Measurements from ENCODE around the gene SPOCD1.

SPOCD1 gene

DNA sequence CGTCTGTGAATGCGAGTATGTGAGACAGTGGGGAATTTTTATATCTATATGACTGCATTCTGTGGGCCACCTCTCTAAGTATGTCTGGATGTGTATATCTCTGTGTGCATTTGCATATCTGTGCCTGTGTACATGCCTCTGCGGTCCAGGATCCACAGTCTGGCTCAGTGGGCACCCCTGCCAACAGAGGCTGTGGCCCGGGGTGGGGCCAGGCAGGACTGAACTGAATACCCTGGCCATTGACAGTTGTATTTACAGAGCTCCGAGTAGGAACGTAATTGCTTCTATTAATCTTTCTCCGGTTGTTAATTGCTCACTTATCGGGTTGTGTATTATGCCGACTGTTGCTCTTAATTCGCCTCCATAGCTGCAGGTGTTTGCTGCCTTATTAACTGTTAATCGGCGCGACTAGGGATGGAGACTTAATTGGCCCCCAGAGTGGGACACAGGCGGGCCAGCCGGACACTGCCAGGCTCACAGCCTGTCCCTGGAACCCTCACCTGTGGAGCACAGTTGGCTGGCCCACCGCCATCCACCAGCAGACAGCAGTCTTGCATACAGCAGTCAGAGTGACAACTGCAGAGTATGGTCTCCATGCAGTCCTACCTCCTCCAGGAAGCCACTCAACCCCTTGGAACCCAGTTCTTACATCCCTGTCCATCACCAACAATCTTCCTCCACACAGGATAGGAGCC, 29.3 kb downstream of the SPOCD1 start:
- DNase-seq, result no peak

DNA sequence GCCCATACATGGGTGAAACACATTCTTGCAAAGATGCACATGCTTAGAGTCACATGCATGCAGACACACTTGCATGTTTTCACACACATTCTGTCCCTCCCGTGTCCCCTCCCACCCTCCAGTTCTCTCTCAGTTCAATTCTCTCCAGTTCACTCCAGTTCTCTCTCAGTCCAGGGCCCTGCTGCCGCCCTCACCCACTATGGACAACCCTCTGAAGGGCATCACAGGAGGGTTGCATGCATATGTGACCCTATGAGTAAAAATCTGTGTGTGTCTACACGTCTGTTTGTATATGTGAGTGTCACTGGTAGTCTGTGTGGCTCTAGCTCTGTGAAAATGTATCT, 29.9 kb downstream of the SPOCD1 start:
- DNase-seq, result no peak

DNA sequence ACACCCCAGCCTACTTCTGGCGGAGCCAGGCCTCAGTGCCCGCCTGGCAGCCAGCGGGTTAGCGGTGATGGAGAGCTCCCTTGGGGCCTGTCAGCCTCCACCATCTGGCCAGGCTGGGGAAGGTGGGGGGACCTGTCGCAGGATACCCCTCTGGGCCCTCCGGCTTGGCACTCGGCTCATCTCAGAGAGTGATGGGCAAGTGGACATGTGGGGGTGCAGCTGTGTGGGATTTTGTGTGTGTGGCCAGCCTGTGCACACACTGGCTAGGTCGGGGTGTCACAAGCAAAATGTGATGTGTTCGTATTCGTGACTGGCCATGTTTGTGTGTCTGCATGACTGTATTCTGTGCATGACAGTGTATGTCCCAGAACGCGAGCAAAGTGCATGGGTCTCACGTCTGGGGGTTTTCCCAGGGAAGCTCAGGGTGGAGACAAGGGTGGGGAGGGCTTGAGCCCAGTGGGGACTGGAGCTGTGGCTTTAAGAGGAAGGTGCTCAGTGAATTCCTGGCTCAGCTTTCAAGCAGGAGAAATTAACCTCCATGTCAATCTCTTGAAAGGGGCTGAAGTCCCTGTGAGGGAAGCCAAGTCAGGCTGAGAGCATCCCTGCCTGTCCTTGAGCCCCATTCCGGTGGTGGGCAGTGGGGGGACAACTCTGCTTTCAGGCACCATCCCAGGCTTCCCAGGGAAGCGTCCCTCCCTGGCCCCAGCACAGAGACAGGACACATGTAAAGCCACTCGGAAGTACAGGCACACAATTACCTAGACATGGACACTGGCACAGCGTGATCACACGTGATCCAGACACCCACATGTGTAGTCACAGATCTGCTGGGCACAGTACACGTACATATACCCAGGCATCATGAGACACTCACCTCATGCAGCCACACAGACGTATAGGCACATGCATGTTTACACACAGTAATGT, 30.5 kb downstream of the SPOCD1 start:
- no peak for DNase-seq

DNA sequence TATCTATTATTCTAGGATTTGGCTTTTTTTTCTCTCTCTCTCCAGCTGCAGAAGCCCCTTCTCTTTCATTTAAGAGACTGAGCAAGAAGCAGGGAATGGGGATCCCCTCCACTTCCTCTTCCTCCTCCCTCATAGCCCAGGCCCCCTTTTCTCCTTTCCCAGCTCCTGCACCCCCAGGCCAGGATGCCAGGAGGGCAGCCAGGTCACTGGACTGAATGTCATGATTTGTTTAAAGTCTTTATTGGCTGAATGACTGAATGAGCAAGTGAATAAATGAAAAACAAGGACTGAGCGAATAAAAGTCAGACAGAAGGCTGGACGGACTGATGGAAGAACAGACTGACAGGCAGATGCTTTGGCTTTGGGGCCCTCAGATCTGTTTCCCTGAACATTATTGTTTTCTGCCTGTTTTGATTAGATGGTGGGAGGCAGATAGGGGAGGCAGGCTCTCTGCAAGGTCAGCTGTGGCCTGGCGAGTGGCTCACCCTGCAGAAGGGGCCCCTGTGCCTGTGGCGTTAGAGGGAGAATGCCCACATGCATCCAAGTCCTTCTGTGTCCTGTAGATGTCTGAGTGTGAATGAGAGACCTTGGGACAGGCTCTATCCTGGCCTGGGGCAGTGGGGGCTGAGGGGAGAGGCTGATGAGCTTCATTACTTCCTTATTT, 31.3 kb downstream of the SPOCD1 start:
- no peak for DNase-seq

DNA sequence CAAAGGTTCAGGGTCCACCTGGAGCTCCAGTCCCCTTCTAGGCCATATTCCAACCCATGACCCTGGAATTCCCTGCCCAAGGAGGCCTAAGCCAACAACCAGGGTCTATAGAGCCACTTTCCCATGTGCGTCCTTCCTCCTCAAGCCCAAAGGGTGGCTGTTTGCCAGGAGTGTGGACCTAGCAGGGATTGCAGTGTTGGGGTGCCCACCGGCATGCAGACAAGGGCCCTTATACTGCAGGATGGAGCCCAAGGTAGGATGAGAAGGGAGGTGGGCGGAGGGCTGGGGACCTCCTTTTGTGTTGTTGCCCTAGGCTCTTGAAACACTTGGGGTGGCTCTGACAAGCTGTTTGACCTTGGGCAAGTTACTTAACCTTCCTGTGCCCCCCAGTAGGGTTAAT, 32.0 kb downstream of the SPOCD1 start:
- no peak for DNase-seq

DNA sequence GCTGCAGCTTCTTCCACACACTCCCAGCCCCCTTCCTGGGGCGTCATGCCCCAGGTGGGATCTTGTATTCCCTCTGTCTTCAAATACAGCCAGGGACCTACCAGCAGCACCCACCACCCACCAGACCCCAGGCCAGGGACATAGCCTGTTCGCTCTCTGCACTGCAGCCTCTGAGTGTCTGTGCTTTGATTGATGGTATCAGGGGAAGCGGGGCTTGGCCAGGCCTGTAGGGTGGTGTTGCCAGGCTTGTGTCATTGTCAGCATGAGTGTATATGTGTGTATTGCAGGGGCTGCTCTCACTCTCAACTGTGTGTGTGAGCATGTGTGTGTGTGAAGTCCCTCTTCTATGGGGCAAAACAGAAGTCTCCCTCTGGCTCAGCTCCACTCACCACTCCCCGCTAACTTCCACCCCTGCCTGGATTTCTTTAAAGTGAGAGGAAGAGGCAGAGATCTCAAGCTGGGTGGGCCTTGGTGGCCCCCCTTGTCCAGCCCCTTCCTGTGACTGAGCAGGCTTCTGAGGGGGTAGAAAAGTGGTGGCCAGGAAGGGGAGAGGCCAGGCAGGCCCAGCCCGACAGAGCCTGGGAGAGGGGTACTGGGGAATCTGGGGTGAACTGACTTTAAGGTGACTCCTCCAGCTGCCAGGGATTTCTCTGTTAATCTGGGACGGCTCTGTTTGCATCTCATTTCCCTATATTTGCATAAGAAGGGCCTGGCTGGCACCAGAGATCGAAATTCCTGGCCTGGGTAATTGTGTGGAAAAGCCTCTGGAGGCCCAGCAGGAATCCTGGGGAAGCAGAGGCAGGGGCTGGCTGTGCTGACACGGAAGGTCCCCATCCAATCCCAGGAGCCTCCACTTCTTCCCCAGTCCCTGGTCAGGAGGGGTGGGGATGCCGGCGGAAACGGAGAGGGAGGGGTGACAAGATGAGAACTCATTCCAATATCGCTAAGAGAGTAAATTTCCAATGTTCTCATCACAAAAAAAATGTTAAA, 33.1 kb downstream of the SPOCD1 start:
- DNase-seq, result no peak

DNA sequence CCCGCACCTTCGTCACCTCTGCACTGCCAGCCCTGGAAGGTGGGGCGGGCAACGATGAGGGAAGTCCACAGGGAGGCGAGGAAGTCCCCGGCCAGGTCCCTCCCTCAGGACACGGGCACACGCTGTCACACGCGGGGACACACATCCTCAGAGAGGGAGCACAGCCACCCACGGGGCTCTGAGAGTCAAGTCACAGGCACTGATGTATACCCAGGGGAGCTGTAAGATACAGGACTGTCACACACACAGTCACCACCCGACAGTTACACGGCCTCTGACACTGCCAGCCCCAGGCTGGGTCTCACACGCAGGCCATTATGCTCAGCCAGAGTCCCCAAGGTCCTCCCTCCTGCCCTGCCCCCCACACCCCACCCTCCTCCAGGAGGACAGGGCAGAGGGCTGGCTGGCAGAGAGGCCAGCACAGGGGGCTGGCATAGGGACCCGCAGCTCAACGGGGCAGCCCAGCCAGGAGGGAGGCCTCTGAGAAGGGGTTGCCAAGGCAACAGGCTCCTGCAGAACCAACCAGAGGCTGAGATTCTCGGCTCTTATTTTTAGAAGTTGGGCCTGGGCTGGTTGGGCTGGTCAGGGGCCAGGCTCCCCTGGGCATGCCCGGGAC, 34.0 kb downstream of the SPOCD1 start:
- peak; percentile 76 for DNase-seq

DNA sequence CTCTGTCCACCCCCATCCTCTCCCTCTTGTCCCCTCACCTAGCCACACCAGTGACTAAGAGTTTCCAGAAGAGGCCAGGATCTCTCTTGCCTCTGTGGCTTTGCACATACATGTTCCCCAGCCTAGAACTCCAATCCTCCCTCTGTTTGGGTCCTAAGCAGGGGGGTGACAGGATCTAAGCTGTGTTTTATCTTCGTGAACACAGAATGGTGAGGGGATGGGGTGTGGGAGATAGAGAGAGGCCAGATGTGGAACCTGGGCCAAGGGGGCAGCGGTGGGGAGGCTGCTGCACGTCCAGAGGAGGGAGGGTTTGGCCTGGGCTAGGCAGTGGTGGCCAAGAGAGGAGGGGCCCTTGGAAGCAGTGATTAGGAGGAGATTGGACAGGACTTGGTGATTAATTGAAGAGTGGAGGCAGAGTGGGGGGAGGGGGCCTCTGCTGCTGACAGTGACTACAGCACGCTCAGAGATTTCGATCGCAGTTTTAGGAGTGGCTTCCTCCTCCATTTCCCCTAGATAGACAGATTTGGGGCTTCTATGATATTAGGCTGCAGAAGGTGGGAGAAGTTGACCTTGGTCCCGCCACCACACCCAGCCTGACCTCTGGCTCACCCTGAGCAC, 34.6 kb downstream of the SPOCD1 start:
- peak; percentile 54 for DNase-seq

DNA sequence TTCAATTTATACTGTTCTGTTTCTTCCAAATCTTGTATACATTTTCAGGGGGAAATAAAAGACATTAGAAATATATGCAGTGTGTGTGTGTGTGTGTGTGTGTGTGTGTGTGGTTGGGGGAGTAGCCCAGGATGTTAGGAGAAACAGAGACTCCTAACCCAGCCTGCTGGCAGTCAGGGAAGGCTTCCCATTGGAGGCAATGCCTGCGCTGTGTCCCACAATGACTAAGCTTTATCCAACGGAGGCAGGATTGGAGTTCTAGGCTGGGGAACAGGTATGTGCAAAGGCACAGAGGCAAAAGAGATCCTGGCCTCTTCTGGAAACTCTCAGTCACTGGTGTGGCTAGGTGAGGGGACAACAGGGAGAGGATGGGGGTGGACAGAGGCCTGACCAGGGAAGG, 35.2 kb downstream of the SPOCD1 start:
- no peak for DNase-seq

DNA sequence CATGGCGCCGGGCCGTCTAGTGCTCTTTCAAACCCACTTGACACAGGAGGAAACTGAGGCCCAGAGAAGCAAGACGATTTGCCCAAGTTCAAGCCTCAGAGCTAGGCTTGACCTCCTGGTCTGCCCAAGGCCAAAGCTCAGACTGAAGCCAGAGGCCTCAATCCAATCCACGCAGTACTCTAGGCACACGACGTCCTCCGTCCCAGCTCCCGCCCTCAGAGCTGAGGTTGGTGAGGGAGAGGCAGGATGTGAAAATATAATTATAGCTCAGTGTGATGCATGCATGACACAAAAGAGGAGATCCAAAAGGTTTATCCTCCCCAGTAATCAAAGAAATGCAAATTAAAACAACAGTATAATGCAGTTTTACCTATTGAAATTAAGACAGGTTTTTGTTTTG, 36.1 kb downstream of the SPOCD1 start:
- no peak for DNase-seq

DNA sequence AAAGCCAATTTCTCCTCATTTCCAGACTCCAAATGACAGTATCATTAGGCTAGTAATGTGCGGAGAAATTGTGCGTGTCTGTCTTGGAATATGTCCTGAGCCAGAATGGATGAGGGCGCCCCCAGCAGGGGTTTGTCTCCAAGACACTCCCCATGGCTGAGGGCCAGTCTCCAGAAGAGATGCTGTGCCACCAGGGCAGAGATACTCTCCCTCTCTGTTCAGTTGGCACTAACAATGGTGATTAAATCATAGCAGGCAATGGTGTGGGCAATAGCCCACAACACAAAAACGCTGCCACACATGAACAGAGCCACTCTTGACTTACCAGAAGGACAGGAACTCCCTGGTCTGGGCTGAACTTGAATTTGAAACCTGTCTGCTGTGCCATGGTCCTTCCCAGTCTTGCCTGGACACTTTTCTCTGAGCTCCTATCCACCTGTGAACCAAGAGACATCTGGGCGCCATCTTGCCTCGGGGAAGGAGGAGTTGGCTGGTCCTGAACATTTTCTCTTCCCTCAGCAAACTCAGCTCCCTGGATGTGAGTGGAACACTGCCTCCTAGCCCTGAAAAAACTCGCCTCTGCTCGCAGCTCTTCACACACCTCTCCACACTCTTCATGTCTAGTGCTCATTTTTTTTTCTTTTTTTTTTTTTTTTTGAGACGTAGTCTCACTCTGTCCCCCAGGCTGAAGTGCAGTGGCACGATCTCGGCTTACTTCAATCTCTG, 36.9 kb downstream of the SPOCD1 start:
- no peak for DNase-seq

DNA sequence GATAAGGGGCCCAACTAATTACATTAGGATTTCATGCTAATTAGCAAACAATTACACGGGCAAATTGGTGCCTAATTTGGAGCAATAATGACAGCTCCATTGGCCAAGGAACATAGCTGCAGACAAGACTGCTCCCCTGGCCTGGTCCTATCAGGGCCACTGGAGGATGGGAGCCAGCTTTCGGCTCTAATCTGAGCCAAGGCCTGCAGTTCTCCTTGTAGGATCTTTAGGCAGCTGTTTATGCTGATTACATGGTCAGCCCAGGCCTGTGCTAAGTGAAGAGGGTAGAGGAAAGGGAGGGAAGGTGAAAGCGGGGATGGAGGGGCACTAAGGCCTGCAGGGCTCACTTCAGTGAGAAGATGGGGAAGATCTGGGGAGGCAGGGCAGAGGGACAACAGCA, 39.3 kb downstream of the SPOCD1 start:
- DNase-seq, result peak; percentile 46

DNA sequence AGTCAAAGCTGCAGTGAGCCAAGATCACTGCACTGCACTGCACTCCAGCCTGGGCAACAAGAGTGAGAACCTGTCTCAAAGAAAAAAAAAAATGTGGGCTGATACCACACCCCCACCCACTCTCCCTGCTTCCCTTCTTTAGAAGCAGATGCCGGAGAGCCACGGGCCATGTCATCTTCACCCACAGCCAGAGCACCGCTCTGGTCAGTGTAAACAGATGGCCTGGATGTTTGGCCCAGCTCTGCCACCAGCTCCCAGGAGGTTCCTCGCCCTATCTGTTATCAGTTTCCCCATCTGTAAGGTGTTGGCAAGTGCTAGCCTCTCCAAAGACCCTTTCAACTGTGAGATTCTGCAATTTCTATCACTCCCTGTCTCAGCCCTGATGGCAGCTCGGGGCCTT, 39.8 kb downstream of the SPOCD1 start:
- peak; percentile 25 for DNase-seq

DNA sequence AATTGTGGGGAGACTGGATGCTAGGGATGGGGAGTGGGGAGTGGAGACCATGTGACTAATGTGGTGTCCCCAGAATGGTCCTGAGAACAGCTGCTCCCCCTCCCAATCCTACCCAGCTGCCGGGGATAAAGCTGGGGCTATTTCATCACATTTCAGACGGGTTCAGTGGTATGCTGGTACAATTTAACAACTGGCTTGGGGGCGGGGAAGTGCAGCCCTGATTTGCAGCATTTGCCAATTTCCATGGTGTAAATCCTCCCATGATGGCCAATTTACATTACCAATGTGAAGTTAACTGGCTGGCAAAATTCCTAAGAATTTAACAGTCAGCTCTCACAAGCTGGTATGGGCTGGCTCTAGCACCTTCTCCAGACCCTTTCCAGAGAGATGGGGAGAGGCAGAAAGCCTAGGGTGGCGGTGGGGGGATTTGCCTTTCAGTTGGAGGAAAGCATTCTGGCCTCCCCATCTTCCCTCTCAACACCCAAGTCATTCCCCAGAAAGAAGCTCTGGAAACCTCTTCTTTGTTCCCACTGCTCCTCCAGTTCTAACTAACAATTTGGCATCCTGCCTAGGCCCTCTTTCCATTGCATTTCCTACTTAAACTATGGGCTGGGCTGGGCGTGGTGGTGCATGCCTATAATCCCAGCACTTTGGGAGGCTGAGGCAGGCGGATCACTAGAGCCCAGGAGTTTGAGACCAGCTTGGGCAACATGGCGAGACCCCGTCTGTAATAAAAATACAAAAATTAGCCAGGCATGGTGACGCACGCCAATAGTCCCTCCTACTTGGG, 40.4 kb downstream of the SPOCD1 start:
- no peak for DNase-seq

DNA sequence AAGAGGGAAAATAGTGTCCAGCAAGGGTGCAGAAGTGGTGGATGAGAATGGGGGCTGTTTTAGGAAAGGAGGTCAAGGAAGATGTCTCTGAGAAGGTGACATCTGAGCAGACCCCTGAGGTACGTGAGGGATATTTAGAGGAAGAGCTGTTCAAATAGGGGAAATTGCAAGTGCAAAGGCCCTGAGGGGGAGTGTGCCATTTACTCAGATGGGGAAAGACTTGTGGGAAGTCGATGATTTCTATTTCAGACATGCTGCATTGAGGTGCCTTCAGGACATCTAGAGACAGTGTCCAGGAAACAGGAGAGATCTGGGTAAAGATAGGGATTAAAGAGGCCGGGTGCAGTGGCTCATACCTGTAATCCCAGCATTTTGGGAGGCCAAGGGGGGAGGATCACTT, 41.3 kb downstream of the SPOCD1 start:
- DNase-seq, result no peak

DNA sequence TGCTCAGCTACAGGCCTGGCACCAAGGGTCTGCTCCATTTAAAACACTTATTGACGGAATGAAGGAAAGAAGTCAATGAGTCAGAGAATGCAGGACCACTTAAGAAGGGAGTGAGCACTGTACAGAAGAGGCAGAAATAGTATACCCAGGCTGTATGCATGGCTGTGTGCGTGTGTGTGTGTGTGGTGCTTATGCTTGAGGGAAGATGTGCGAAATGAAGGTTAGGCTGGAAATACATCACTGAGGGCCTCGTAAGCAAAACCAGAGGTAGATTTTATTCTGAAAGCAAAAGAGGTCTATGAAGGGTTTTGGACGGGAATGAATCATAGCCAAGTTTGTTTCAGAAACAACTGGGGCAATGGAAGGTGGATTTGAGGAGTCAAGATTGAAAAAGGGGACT, 42.0 kb downstream of the SPOCD1 start:
- DNase-seq, result no peak

DNA sequence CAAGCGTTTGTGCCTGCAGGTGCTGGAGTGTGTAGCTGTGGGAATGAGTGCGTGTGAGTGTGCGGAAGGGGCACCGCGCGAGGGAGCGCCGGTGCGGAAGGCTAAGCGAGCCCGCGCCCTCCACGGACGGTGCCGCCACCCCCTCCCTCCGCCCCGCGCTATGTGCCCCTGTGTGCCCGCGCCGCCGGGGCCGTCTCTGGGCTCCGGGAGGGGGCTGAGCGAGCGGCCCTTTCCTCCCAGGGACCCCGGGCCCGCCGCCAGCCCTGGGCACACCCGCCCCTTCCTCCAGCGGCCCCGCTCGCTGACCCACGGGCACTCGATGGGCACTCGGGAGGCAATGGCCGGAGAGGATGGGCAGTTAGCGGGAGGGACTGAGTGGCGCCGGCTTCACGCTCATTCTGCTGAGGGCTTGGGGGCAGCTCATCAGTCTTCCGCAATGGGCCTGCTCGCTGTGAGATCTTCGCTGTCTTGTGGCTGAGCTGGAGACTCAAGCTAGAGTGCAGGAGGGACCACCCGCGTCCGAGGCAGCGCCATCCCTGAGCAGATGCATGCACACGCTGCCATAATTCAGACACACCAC, 43.1 kb downstream of the SPOCD1 start:
- peak; percentile 46 for DNase-seq

DNA sequence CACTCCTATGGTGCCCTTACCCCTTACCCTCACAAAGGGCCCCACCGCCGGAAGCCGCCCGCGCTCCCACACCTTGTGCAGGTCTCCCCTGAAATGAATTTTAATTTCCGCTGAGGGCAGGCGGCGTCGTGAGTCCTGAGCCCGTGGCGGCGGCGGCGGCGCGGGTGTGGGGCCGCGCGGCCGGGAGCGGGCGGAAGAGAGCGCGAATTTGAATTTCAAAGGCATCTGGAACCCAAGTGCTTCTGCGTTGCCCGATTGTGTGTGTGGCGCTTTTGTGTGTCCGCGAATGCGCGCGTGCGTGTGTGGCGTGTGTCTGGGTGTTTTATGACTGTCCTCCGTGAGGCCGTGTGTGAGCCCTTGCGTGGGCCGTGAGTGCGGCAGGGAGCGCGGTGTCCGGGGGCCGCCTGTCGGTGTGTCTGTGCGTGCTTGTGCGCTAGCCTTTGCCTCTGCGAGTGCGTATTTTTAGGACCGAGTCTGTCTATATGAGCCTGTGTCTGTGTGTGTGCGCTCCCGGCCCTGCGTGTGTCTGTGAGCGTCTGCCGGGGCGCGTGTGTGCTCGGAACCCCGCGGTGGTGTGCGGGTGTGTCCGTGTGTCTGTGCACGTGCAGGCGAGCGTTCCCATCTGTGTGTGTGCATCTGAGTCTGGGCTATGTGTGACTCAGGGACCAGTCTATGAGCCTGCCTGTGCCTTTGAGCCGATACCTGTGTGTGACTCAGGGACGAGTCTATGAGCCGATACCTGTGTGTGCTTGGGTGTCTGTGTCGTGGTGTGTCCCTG, 43.7 kb downstream of the SPOCD1 start:
- DNase-seq, result peak; percentile 75

All from retina (tissue), 1 donor.